K562 (cell line): ENCODE results near the gene AKT1S1. TPM values are rescaled to one million over a fixed set of nuclear protein-coding genes. Genes with fewer than 3 reads are reported as not detected.

Experiments used
- ATAC-seq: fragments of 200-7000 bp; cut with Tn5 transposase; 3 replicates; pipeline ENCODE4 v1.9.1; 2020; ENCODE audit warnings: moderate library complexity
- BruUV-seq: library from RNA; stranded (reverse); fragments of 400-500 nt; replicated peaks from 2 replicates; lab custom pipeline; 2021; lab: Mats Ljungman, UMichigan
- CTCF ChIA-PET: fragments of 300-600 bp; formaldehyde crosslinking; extraction: SDS; loops from one replicate; lab custom pipeline; 2021; ENCODE audit warnings: low intra/inter-chr PET ratio; lab: Yijun Ruan, JAX
- POLR2A ChIA-PET: fragments of 300-600, 350-650 bp; sonication (Branson Sonifier 250); formaldehyde crosslinking; extraction: SDS; loops from one replicate; lab custom pipeline; 2021; ENCODE audit warnings: antibody characterized with exemption, inconsistent platforms; lab: Yijun Ruan, JAX
- DNase-seq, 4 experiments: peaks; one replicate each; pipeline versions ENCODE4 v3.0.0 to v3.0.0-alpha.2; 2011 to 2018; ENCODE audit warnings: low spot score in 3 of 4, mixed read lengths in 3 of 4; ENCODE audit errors: extremely low read depth in 1 of 4
- FAIRE-seq: peaks from 2 replicates; lab custom pipeline; 2011; peaks lifted over from hg19 to GRCh38; lab: Jason Lieb, UNC
- H2AFZ ChIP-seq: 2 replicates; pipeline ENCODE4 v1.6.0; 2011; ENCODE audit warnings: low read depth, low read length, control low read depth, inconsistent platforms
- H3K27ac ChIP-seq: fragments of 200-600 bp; 3 replicates; pipeline ENCODE4 v1.8.0; 2011; ENCODE audit warnings: low read depth, mild to moderate bottlenecking, control low read depth, inconsistent platforms, low read length, moderate library complexity, mixed read lengths; ENCODE audit errors: extremely low read depth
- H3K27me3 ChIP-seq, 2 experiments: fragments of 300-600 bp in 1 of 2; 2 replicates in 1 of 2; 3 replicates in 1 of 2; pipeline versions ENCODE4 v1.6.0 to v1.8.0; 2011; ENCODE audit warnings: inconsistent platforms in 2 of 2, low read length in 2 of 2, mild to moderate bottlenecking in 1 of 2, mixed read lengths in 1 of 2, moderate library complexity in 1 of 2; ENCODE audit not compliant: control insufficient read depth in 2 of 2, insufficient read depth in 2 of 2
- H3K36me3 ChIP-seq: fragments of 300-600 bp; 3 replicates; pipeline ENCODE4 v1.8.0; 2011; ENCODE audit warnings: mild to moderate bottlenecking, low read length, inconsistent platforms; ENCODE audit not compliant: control insufficient read depth, insufficient read depth
- H3K4me1 ChIP-seq, 2 experiments: fragments of 200-600 bp in 1 of 2; replicated peaks in 1 of 2; 2 replicates in 1 of 2; 3 replicates in 1 of 2; pipeline versions ENCODE4 v1.5.1 to v1.8.0; 2011; ENCODE audit warnings: inconsistent platforms in 2 of 2, low read length in 2 of 2, mild to moderate bottlenecking in 1 of 2, mixed read lengths in 1 of 2, moderate library complexity in 1 of 2; ENCODE audit not compliant: control insufficient read depth in 2 of 2, insufficient read depth in 2 of 2
- H3K4me2 ChIP-seq: 2 replicates; pipeline ENCODE4 v1.6.1; 2011; ENCODE audit warnings: low read length, control low read depth, inconsistent platforms, mixed read lengths; ENCODE audit not compliant: insufficient read depth
- H3K4me3 ChIP-seq: fragments of 200-600 bp; sonication (generic), shearing (Covaris generic); 2 replicates; pipeline ENCODE4 v1.5.1; 2016; ENCODE audit warnings: control low read depth, inconsistent platforms
- H3K79me2 ChIP-seq: fragments of 200-600 bp; 3 replicates; pipeline ENCODE4 v1.8.0; 2011; ENCODE audit warnings: low read length, inconsistent platforms; ENCODE audit not compliant: control insufficient read depth, insufficient read depth
- H3K9ac ChIP-seq, 2 experiments: 2 replicates each; pipeline versions ENCODE4 v1.6.0 to v1.6.1; 2011; ENCODE audit warnings: low read depth in 2 of 2, low read length in 2 of 2, control low read depth in 1 of 2, inconsistent platforms in 1 of 2, mild to moderate bottlenecking in 1 of 2, mixed read lengths in 1 of 2; ENCODE audit not compliant: insufficient read depth in 1 of 2
- H3K9me1 ChIP-seq: one replicate; pipeline ENCODE4 v1.6.0; 2011; ENCODE audit warnings: inconsistent platforms, mild to moderate bottlenecking, low read length, moderate library complexity; ENCODE audit not compliant: control insufficient read depth, insufficient read depth
- H3K9me3 ChIP-seq: replicated peaks from 2 replicates; pipeline ENCODE4 v1.5.1; 2011; ENCODE audit warnings: low read depth, low read length, inconsistent platforms; ENCODE audit not compliant: control insufficient read depth, insufficient read depth
- H4K20me1 ChIP-seq: replicated peaks from 2 replicates; pipeline ENCODE4 v1.6.1; 2011; ENCODE audit warnings: low read length, inconsistent platforms, mixed read lengths; ENCODE audit not compliant: control insufficient read depth, insufficient read depth
- BCL6 ChIP-seq: fragments of 250-450 bp; sonication (Bioruptor Pico); IDR thresholded peaks from 2 replicates; pipeline ENCODE4 v1.4.0; 2020
- CTBP1 ChIP-seq: fragments of 450-650 bp; IDR thresholded peaks from 2 replicates; pipeline ENCODE4 v1.6.1; 2016; ENCODE audit warnings: borderline replicate concordance
- FOSL1 ChIP-seq: fragments of 200-800 bp; sonication (Bioruptor generic); conservative IDR thresholded peaks from 2 replicates; pipeline ENCODE4 v1.6.1; 2016; ENCODE audit warnings: missing genetic modification characterization, missing compliant biosample characterization
- GABPB1 ChIP-seq: sonication (generic); formaldehyde crosslinking; IDR thresholded peaks from 2 replicates; pipeline ENCODE4 v1.8.0; 2022; ENCODE audit warnings: mild to moderate bottlenecking, missing genetic modification reagents
- HCFC1 ChIP-seq: IDR thresholded peaks from 2 replicates; pipeline ENCODE4 v1.6.1; 2012; ENCODE audit warnings: low read depth, low read length, improper control_type of control experiment
- HMGXB4 ChIP-seq: sonication (generic); formaldehyde crosslinking; IDR thresholded peaks from 2 replicates; pipeline ENCODE4 v1.8.1; 2023; ENCODE audit warnings: mild to moderate bottlenecking, missing genetic modification reagents
- HNRNPLL ChIP-seq: fragments of 200-400 bp; formaldehyde crosslinking; IDR thresholded peaks from 2 replicates; pipeline ENCODE4 v1.6.1; 2017; ENCODE audit warnings: low read length, low read depth, mild to moderate bottlenecking; ENCODE audit not compliant: poor library complexity, severe bottlenecking
- KDM5B ChIP-seq: fragments of 200-600 bp; sonication (generic); IDR thresholded peaks from 2 replicates; pipeline ENCODE4 v1.6.1; 2012; ENCODE audit warnings: low read depth, mild to moderate bottlenecking, moderate library complexity, low read length, control low read depth, inconsistent platforms; ENCODE audit not compliant: insufficient replicate concordance
- MEF2D ChIP-seq: conservative IDR thresholded peaks from 2 replicates; pipeline ENCODE4 v1.6.1; 2016; ENCODE audit warnings: low read depth, missing genetic modification characterization, missing compliant biosample characterization
- POLR2AphosphoS2 ChIP-seq: IDR thresholded peaks from 2 replicates; pipeline ENCODE4 v1.6.1; 2012; ENCODE audit warnings: low read length, improper control_type of control experiment
- POLR2G ChIP-seq: fragments of 200-400 bp; formaldehyde crosslinking; IDR thresholded peaks from 2 replicates; pipeline ENCODE4 v1.6.1; 2017; ENCODE audit warnings: low read depth, mild to moderate bottlenecking, antibody characterized with exemption, low read length, moderate library complexity
- TBP ChIP-seq: optimal IDR thresholded peaks from 2 replicates; pipeline ENCODE3; 2011; ENCODE audit warnings: low read depth, low read length, improper control_type of control experiment
- TCFL5 ChIP-seq: fragments of 250-450 bp; sonication (Bioruptor Pico); conservative IDR thresholded peaks from 2 replicates; pipeline ENCODE4 v1.6.1; 2021; ENCODE audit warnings: mild to moderate bottlenecking, moderate library complexity, matching md5 sums
- YY1 ChIP-seq, 3 experiments: IDR thresholded peaks; 2 replicates each; pipeline ENCODE4 v1.6.1; 2011; ENCODE audit warnings: low read length in 2 of 3, mild to moderate bottlenecking in 2 of 3, moderate library complexity in 2 of 3, borderline replicate concordance in 1 of 3, control low read depth in 1 of 3, low read depth in 1 of 3; ENCODE audit not compliant: insufficient read depth in 3 of 3, insufficient replicate concordance in 2 of 3, control insufficient read depth in 1 of 3, insufficient read length in 1 of 3; ENCODE audit errors: extremely low read depth in 1 of 3
- ZBED1 ChIP-seq: IDR thresholded peaks from 2 replicates; pipeline ENCODE4 v1.6.1; 2014
- WGBS: fragments of 100-300 bp; shearing (Covaris generic); methylation state at CpG from one replicate; pipeline ENCODE4 v1.1.6; 2016; ENCODE audit warnings: low coverage, mixed read lengths; ENCODE audit not compliant: insufficient coverage; ENCODE audit errors: missing lambda C conversion rate; 5-methylcytosine and 5-hydroxymethylcytosine counted together
- in situ Hi-C: fragments of 300-500 bp; cut with MboI; formaldehyde crosslinking; loops from 4 replicates; pipeline ENCODE4 v1.15.0; 2018; ENCODE audit warnings: inconsistent platforms, mixed read lengths
- intact Hi-C: fragments of 100-400 bp; cut with micrococcal nuclease; formaldehyde crosslinking; loops from 2 replicates; pipeline ENCODE4 v1.14.2; 2022
- polyA plus RNA-seq, 8 experiments: library from polyadenylated mRNA; depleted of rRNA in 4 of 8; stranded (reverse) in 5 of 8; unstranded in 3 of 8; fragments of >200 nt; fragmentation: Nextera tagmentation in 2 of 8; fragmentation: Illumina TruSeq in 1 of 8; extraction: Ambion mirVana in 2 of 8; extraction: Trizol in 1 of 8; gene quantifications; 2 replicates each; pipeline versions ENCODE4 v1.2.1 to v1.2.3, GENCODE V29; 2011 to 2014; ENCODE audit warnings: inconsistent platforms in 1 of 8, missing spikeins in 1 of 8
- total RNA-seq, 7 experiments: library from RNA; depleted of rRNA in 6 of 7; stranded (reverse); fragments of >200 nt in 6 of 7; fragmentation: Illumina TruSeq in 2 of 7; extraction: Trizol in 2 of 7; gene quantifications; 2 replicates each; pipeline versions ENCODE4 v1.2.1 to v1.2.3, GENCODE V29; 2011 to 2021; ENCODE audit warnings: low replicate concordance in 1 of 7
- TF ChIP-seq, protein P1 (sequence below), 2 experiments: IDR thresholded peaks in 1 of 2; conservative IDR thresholded peaks in 1 of 2; 2 replicates each; pipeline ENCODE4 v1.6.1; 2016; ENCODE audit warnings: low read depth in 2 of 2, mild to moderate bottlenecking in 1 of 2, missing compliant biosample characterization in 1 of 2, missing genetic modification characterization in 1 of 2, moderate library complexity in 1 of 2

Gene AKT1S1
- total and polyA plus RNA-seq, 9 of the 15 experiments (the other 6 are each of a cell fraction or from before 2014, with no cell fraction given), result 1.2 to 50.3 (median 17.1) TPM

DNA sequence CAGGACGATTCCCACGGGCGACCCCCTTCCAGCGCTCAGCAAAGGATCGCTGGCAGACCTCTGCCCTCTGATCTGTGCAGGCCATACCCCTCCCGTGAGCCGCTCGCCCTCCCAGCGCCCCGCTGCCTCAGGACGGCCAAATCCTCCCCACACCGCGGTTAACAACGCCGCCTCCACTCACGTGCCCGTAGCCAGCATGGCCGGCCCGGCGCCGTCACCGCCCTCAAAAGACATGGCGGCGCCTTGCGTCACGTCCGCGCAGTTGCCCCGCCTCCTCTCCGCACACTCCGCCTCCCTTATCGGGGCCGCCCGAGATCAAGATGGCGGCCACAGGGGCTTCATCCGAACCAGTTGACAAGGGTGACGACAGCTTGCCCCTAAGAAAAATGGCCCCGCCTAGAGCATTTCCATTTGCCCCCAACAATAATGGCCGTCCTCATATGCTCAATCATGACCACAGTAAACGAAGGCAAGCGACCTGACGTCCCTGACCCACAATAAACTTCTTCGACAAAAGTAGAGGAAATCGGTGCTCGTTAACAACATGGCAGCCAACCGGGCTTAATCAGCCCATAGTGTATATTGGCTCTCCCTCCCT, 634 bp downstream of the AKT1S1 start:
- in situ Hi-C loops (loop anchor here (10.0 kb wide), 1 partner anchor 382 kb away; the partner anchor contains the start of gene RPS11), intact Hi-C loops (loop anchor here (1.0 to 10.0 kb wide), 2 partner anchors 7 to 162 kb away; no protein-coding TSS in a partner anchor)
- Histone ChIP-seq H3K27me3 (no peaks in the 10 kb centered on the region), H3K27ac (peak overlapping the region; percentile 99), H3K4me2 (peak overlapping the region; percentile 99), H3K9ac (peak overlapping the region; percentile 98 to 99), H3K4me3 (peak overlapping the region; percentile 84), H2AFZ (peak overlapping the region; percentile 97), H3K4me1 (peaks cover 7 to 74% of the 10 kb centered on the region in 2 experiments; a peak in 4 of 5 replicates), H3K9me1 (no peaks in the 10 kb centered on the region), H3K36me3 (peaks cover 50% of the 10 kb centered on the region; the same call in 2 of the 3 replicates), H3K79me2 (peaks cover 35% of the 10 kb centered on the region), H3K9me3 (no peaks in the 10 kb centered on the region), H4K20me1 (no peaks in the 10 kb centered on the region)
- ATAC-seq, result peak; percentile 83
- CTCF ChIA-PET, result no interaction called here
- WGBS, result 0% methylated on average over 43 of the region's 46 CpGs
- POLR2A ChIA-PET, result interaction anchor here (0.5 to 3.0 kb wide), 15 partner anchors 9 to 759 kb away, joined by 3 to 19 read pairs (median 3); partner anchors contain the start of genes ATF5 and NUP62
- no peak for FAIRE-seq
- peak; percentile 73 to 99 (median 80) for DNase-seq
- no TSS peak for BruUV-seq
- TF ChIP-seq TBP (peak; percentile 66), POLR2AphosphoS2 (peak; percentile 67; the same call in 1 of the 2 replicates), POLR2G (peak; percentile 77), CTBP1 (0 out of 2 replicates have a peak, but pooled peaks have one; percentile 15), YY1 (IDR thresholded peaks at IDR 0.05; ENCODE audit: borderline replicate concordance in 1 of 3, control insufficient read depth in 1 of 3, extremely low read depth in 1 of 3, insufficient read depth in 3 of 3, insufficient read length in 1 of 3, insufficient replicate concordance in 2 of 3, low read depth in 1 of 3, low read length in 2 of 3) (peak; percentile 99 to 100 (median 99)), ZBED1 (0 out of 2 replicates have a peak, but pooled peaks have one; percentile 58), TCFL5 (0 out of 2 replicates have a peak, but pooled peaks have one; percentile 39), KDM5B (peak; percentile 64), BCL6 (CRISPR knock-in tag) (0 out of 2 replicates have a peak, but pooled peaks have one; percentile 26), GABPB1 (CRISPR knock-in tag) (peak; percentile 93), FOSL1 (no peak; the same call in 1 of the 2 replicates), HCFC1 (peak; percentile 92), MEF2D (tag) (peak; percentile 66; the same call in 1 of the 2 replicates), HNRNPLL (peak; percentile 81), HMGXB4 (CRISPR knock-in tag) (0 out of 2 replicates have a peak, but pooled peaks have one; percentile 62)
- TF ChIP-seq, protein P1, sequence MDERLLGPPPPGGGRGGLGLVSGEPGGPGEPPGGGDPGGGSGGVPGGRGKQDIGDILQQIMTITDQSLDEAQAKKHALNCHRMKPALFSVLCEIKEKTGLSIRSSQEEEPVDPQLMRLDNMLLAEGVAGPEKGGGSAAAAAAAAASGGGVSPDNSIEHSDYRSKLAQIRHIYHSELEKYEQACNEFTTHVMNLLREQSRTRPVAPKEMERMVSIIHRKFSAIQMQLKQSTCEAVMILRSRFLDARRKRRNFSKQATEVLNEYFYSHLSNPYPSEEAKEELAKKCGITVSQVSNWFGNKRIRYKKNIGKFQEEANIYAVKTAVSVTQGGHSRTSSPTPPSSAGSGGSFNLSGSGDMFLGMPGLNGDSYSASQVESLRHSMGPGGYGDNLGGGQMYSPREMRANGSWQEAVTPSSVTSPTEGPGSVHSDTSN (CRISPR knock-in tag; IDR thresholded peaks at IDR 0.05; ENCODE audit: low read depth), result no peak
- TF ChIP-seq, protein P1 (tag; conservative IDR thresholded peaks at IDR 0.05; ENCODE audit: low read depth), result peak; percentile 80
